Measurements from ENCODE around the gene TACC3.

Gene TACC3

GRCh38 chr4:1705732-1706131 is 15.6 kb upstream of the TACC3 start:
- no peak overlapping the region for H3K4me2 ChIP-seq (ENCODE audit: low read length, poor library complexity, severe bottlenecking)

GRCh38 chr4:1706358-1706757 is 15.0 kb upstream of the TACC3 start:
- H2BK12ac ChIP-seq (ENCODE audit: low read length in 2 of 2): no peak overlapping the region
- H3K4me1 ChIP-seq (ENCODE audit: control insufficient read depth, insufficient read depth, low read depth, low read length): peaks cover 12% of the 10 kb centered on the region
- H2BK15ac ChIP-seq (ENCODE audit: low read depth, poor library complexity, severe bottlenecking): no peak overlapping the region
- peak overlapping the region in 1 of 2 experiments; percentile 26 for H3K23ac ChIP-seq (ENCODE audit: low read length in 2 of 2)
- DNase-seq: no peak
- no peak overlapping the region for H2BK5ac ChIP-seq (ENCODE audit: low read depth, low read length, poor library complexity, severe bottlenecking)
- H3K4ac ChIP-seq (ENCODE audit: low read depth in 1 of 2, low read length in 2 of 2): no peak overlapping the region
- no peak overlapping the region for H3K9ac ChIP-seq (ENCODE audit: low read length)
- no peak overlapping the region for H2AK5ac ChIP-seq (ENCODE audit: low read length, severe bottlenecking)
- no peaks in the 10 kb centered on the region for H3K9me3 ChIP-seq (ENCODE audit: control insufficient read depth, low read length)
- H3K79me1 ChIP-seq (replicated peaks; ENCODE audit: low read length, poor library complexity, severe bottlenecking): peaks cover 10% of the 10 kb centered on the region
- H3K27ac ChIP-seq (ENCODE audit: low read length, poor library complexity, severe bottlenecking): no peak overlapping the region
- H3K14ac ChIP-seq (ENCODE audit: low read length in 2 of 2): no peak overlapping the region
- no peak overlapping the region for H4K91ac ChIP-seq (ENCODE audit: low read length)
- H3K18ac ChIP-seq (ENCODE audit: low read depth in 1 of 2, low read length in 2 of 2): no peak overlapping the region
- H4K8ac ChIP-seq (ENCODE audit: low read length): no peak overlapping the region
- no peak overlapping the region for H3K4me2 ChIP-seq (ENCODE audit: low read length, poor library complexity, severe bottlenecking)
- no peak overlapping the region for H2BK120ac ChIP-seq (ENCODE audit: low read depth, low read length)
- WGBS: 95% methylated on average over 6 of the region's 6 CpGs
- H3K27me3 ChIP-seq (ENCODE audit: control insufficient read depth in 1 of 2, insufficient read depth in 1 of 2, low read length in 2 of 2): no peaks in the 10 kb centered on the region
- no peak overlapping the region for H2AFZ ChIP-seq (ENCODE audit: low read depth, low read length)
- peaks cover 28 to 57% of the 10 kb centered on the region in 2 experiments for H3K36me3 ChIP-seq (ENCODE audit: control insufficient read depth in 1 of 2, insufficient read depth in 2 of 2, low read depth in 1 of 2, low read length in 2 of 2)
- H3K4me3 ChIP-seq (ENCODE audit: insufficient read depth in 1 of 2, low read depth in 1 of 2, low read length in 2 of 2): no peak overlapping the region

More at GRCh38 chr4:1705732-1706131, 15.6 kb upstream of the TACC3 start:
- Histone ChIP-seq H2AK5ac (ENCODE audit: low read length, severe bottlenecking) (no peak overlapping the region), H3K4me1 (ENCODE audit: control insufficient read depth, insufficient read depth, low read depth, low read length) (peaks cover 8% of the 10 kb centered on the region), H4K91ac (ENCODE audit: low read length) (no peak overlapping the region), H3K9me3 (ENCODE audit: control insufficient read depth, low read length) (no peaks in the 10 kb centered on the region), H2BK15ac (ENCODE audit: low read depth, poor library complexity, severe bottlenecking) (no peak overlapping the region), H3K14ac (ENCODE audit: low read length in 2 of 2) (no peak overlapping the region), H2BK12ac (ENCODE audit: low read length in 2 of 2) (no peak overlapping the region), H2BK120ac (ENCODE audit: low read depth, low read length) (no peak overlapping the region), H3K36me3 (ENCODE audit: control insufficient read depth in 1 of 2, insufficient read depth in 2 of 2, low read depth in 1 of 2, low read length in 2 of 2) (peaks cover 30 to 62% of the 10 kb centered on the region in 2 experiments), H3K9ac (ENCODE audit: low read length) (no peak overlapping the region), H3K27ac (ENCODE audit: low read length, poor library complexity, severe bottlenecking) (no peak overlapping the region), H3K4ac (ENCODE audit: low read depth in 1 of 2, low read length in 2 of 2) (no peak overlapping the region), H3K23ac (ENCODE audit: low read length in 2 of 2) (no peak overlapping the region), H3K4me3 (ENCODE audit: insufficient read depth in 1 of 2, low read depth in 1 of 2, low read length in 2 of 2) (no peak overlapping the region), H2AFZ (ENCODE audit: low read depth, low read length) (no peak overlapping the region), H4K8ac (ENCODE audit: low read length) (no peak overlapping the region), H2BK5ac (ENCODE audit: low read depth, low read length, poor library complexity, severe bottlenecking) (no peak overlapping the region), H3K18ac (ENCODE audit: low read depth in 1 of 2, low read length in 2 of 2) (no peak overlapping the region), H3K79me1 (replicated peaks; ENCODE audit: low read length, poor library complexity, severe bottlenecking) (peaks cover 11% of the 10 kb centered on the region), H3K27me3 (ENCODE audit: control insufficient read depth in 1 of 2, insufficient read depth in 1 of 2, low read length in 2 of 2) (no peaks in the 10 kb centered on the region)
- DNase-seq: no peak
- 97% methylated on average over 6 of the region's 6 CpGs for WGBS

- 83% methylated on average over 1 of the region's 1 CpG for WGBS
- peaks cover 12% of the 10 kb centered on the region for H3K79me1 ChIP-seq (replicated peaks; ENCODE audit: low read length, poor library complexity, severe bottlenecking)
- H2BK15ac ChIP-seq (ENCODE audit: low read depth, poor library complexity, severe bottlenecking): no peak overlapping the region
- H2BK12ac ChIP-seq (ENCODE audit: low read length in 2 of 2): no peak overlapping the region
- H2AK5ac ChIP-seq (ENCODE audit: low read length, severe bottlenecking): no peak overlapping the region
- no peaks in the 10 kb centered on the region for H3K27me3 ChIP-seq (ENCODE audit: control insufficient read depth in 1 of 2, insufficient read depth in 1 of 2, low read length in 2 of 2)
- H3K4me1 ChIP-seq (ENCODE audit: control insufficient read depth, insufficient read depth, low read depth, low read length): peaks cover 18% of the 10 kb centered on the region
- H3K14ac ChIP-seq (ENCODE audit: low read length in 2 of 2): no peak overlapping the region
- H3K4ac ChIP-seq (ENCODE audit: low read depth in 1 of 2, low read length in 2 of 2): no peak overlapping the region
- no peak overlapping the region for H3K18ac ChIP-seq (ENCODE audit: low read depth in 1 of 2, low read length in 2 of 2)
- H3K36me3 ChIP-seq (ENCODE audit: control insufficient read depth in 1 of 2, insufficient read depth in 2 of 2, low read depth in 1 of 2, low read length in 2 of 2): peaks cover 20 to 34% of the 10 kb centered on the region in 2 experiments
- no peak overlapping the region for H3K27ac ChIP-seq (ENCODE audit: low read length, poor library complexity, severe bottlenecking)
- no peak overlapping the region for H2AFZ ChIP-seq (ENCODE audit: low read depth, low read length)
- no peak overlapping the region for H4K8ac ChIP-seq (ENCODE audit: low read length)
- H3K9me3 ChIP-seq (ENCODE audit: control insufficient read depth, low read length): no peaks in the 10 kb centered on the region
- no peak overlapping the region for H2BK120ac ChIP-seq (ENCODE audit: low read depth, low read length)
- no peak overlapping the region for H3K4me2 ChIP-seq (ENCODE audit: low read length, poor library complexity, severe bottlenecking)
- no peak overlapping the region for H2BK5ac ChIP-seq (ENCODE audit: low read depth, low read length, poor library complexity, severe bottlenecking)
- no peak overlapping the region for H4K91ac ChIP-seq (ENCODE audit: low read length)
- H3K23ac ChIP-seq (ENCODE audit: low read length in 2 of 2): no peak overlapping the region
- no peak overlapping the region for H3K9ac ChIP-seq (ENCODE audit: low read length)
- no peak overlapping the region for H3K4me3 ChIP-seq (ENCODE audit: insufficient read depth in 1 of 2, low read depth in 1 of 2, low read length in 2 of 2)
- no peak for DNase-seq
Observed at GRCh38 chr4:1708581-1708980, 12.7 kb upstream of the TACC3 start.

- Histone ChIP-seq H2BK120ac (ENCODE audit: low read depth, low read length) (no peak overlapping the region), H3K18ac (ENCODE audit: low read depth in 1 of 2, low read length in 2 of 2) (peak overlapping the region in 1 of 2 experiments; percentile 97), H4K91ac (ENCODE audit: low read length) (no peak overlapping the region), H2AK5ac (ENCODE audit: low read length, severe bottlenecking) (no peak overlapping the region), H3K23ac (ENCODE audit: low read length in 2 of 2) (no peak overlapping the region), H3K4me3 (ENCODE audit: insufficient read depth in 1 of 2, low read depth in 1 of 2, low read length in 2 of 2) (peak overlapping the region; percentile 98 to 99), H3K4ac (ENCODE audit: low read depth in 1 of 2, low read length in 2 of 2) (peak overlapping the region; percentile 88 to 95), H3K9ac (ENCODE audit: low read length) (peak overlapping the region; percentile 98), H3K27ac (ENCODE audit: low read length, poor library complexity, severe bottlenecking) (peak overlapping the region; percentile 54), H2AFZ (ENCODE audit: low read depth, low read length) (peak overlapping the region; percentile 56), H3K4me1 (ENCODE audit: control insufficient read depth, insufficient read depth, low read depth, low read length) (peaks cover 21% of the 10 kb centered on the region), H3K27me3 (ENCODE audit: control insufficient read depth in 1 of 2, insufficient read depth in 1 of 2, low read length in 2 of 2) (no peaks in the 10 kb centered on the region), H4K8ac (ENCODE audit: low read length) (no peak overlapping the region), H3K14ac (ENCODE audit: low read length in 2 of 2) (peak overlapping the region in 1 of 2 experiments; percentile 82), H3K4me2 (ENCODE audit: low read length, poor library complexity, severe bottlenecking) (peak overlapping the region; percentile 93), H2BK12ac (ENCODE audit: low read length in 2 of 2) (peak overlapping the region in 1 of 2 experiments; percentile 31), H2BK5ac (ENCODE audit: low read depth, low read length, poor library complexity, severe bottlenecking) (no peak overlapping the region), H3K9me3 (ENCODE audit: control insufficient read depth, low read length) (no peaks in the 10 kb centered on the region), H3K79me1 (replicated peaks; ENCODE audit: low read length, poor library complexity, severe bottlenecking) (peaks cover 16% of the 10 kb centered on the region), H2BK15ac (ENCODE audit: low read depth, poor library complexity, severe bottlenecking) (no peak overlapping the region), H3K36me3 (ENCODE audit: control insufficient read depth in 1 of 2, insufficient read depth in 2 of 2, low read depth in 1 of 2, low read length in 2 of 2) (peaks cover 16 to 17% of the 10 kb centered on the region in 2 experiments)
- 20% methylated on average over 21 of the region's 22 CpGs for WGBS
- DNase-seq: no peak
Observed at GRCh38 chr4:1711055-1711570, 10.2 kb upstream of the TACC3 start.

Data from mesenchymal stem cell (in vitro differentiated cells and primary cell).